ENCODE data around the gene ROR1. TPM values are rescaled to one million over a fixed set of nuclear protein-coding genes. Genes with fewer than 3 reads are reported as not detected.
A peak's percentile ranks its signal among the peaks of the same experiment; 100 is the strongest.

Gene ROR1
- total and polyA plus RNA-seq, 2 donors (not counting 1 experiment from before 2014, with no cell fraction given): 0.46 to 16.0 TPM

DNA sequence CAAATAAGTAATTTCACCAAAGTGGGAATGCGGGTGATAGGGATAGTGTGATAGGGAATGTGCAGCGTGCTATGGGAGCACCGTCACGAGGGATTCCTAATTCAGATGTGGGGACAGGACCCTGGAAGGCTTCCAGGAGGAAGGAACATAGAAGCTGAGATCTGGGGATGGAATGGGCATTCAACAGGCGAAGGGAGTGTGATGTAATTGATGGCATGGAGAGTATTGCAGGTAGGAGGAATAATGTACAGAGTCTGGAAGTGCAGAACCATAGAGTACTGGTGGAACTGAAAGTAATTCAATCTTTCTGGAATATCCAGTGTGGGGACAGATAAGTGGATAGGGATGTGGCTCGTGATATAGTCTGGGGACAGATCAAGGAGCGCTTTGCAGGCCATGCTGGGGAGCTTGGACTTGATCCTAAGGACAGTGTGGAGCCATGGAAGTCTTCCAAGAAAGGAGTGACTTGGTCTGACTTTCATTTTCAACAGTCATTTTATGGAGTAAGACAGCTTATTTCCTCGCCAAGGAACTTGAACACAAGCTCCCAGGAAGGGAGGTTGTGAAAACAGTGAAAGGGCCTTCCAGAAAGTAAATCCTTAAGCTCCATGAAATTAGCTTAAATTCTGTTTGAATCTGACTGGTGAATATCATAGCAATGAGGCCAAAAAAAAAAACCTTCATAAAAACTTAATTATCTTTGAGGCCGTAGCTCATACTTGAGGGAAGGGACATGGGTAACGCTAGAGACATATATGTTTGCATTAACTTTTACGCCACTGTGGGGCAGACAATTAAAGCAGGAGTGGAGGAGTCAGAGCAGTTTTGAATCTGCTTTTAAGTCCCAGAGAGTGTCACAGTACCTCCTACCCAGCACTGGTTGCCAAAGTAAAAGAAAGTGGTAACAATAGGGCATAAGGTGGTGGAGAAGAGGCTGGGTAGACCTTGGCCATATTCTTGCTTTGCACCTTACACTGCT lies 55.8 kb downstream of the ROR1 start:
- Histone ChIP-seq H3K27me3 (replicated peaks in 1 of 4; ENCODE audit: control extremely low read depth in 1 of 4, control insufficient read depth in 3 of 4, insufficient read depth in 4 of 4, low read length in 3 of 4) (no peaks in the 10 kb centered on the region), H4K20me1 (ENCODE audit: control insufficient read depth, insufficient read depth, low read length, poor library complexity, severe bottlenecking) (no peaks in the 10 kb centered on the region), H3K79me2 (ENCODE audit: control insufficient read depth, insufficient read depth, low read length) (peaks cover 6% of the 10 kb centered on the region), H3K4me3 (ENCODE audit: control extremely low read depth in 1 of 5, extremely low read depth in 1 of 5, insufficient read depth in 1 of 5, low read depth in 2 of 5, low read length in 4 of 5) (no peak overlapping the region), H3K4me1 (ENCODE audit: control insufficient read depth in 2 of 2, insufficient read depth in 2 of 2, low read length in 2 of 2) (peaks cover 35 to 43% of the 10 kb centered on the region in 2 donors), H3K36me3 (replicated peaks in 1 of 2; ENCODE audit: control extremely low read depth in 1 of 2, control insufficient read depth in 1 of 2, extremely low read depth in 1 of 2, insufficient read depth in 2 of 2, low read length in 1 of 2) (no peaks in the 10 kb centered on the region), H3K9ac (ENCODE audit: low read length) (no peak overlapping the region), H3K27ac (ENCODE audit: low read length in 2 of 2) (no peak overlapping the region), H2AFZ (ENCODE audit: insufficient read depth, low read depth, low read length, poor library complexity, severe bottlenecking) (no peak overlapping the region), H3K9me3 (ENCODE audit: control extremely low read depth in 1 of 3, control insufficient read depth in 2 of 3, insufficient read depth in 1 of 3, low read length in 2 of 3) (no peaks in the 10 kb centered on the region), H3K4me2 (replicated peaks; ENCODE audit: low read depth, low read length, poor library complexity, severe bottlenecking) (peak overlapping the region; percentile 6)
- ChIA-PET POLR2A (interaction anchor here (1.5 to 1.8 kb wide), 2 partner anchors 61 to 64 kb away, joined by 4 to 5 read pairs; no protein-coding TSS in a partner anchor), CTCF (interaction anchor here (0.8 to 1.6 kb wide), 3 partner anchors 9 to 86 kb away, joined by 3 to 5 read pairs (median 4); no protein-coding TSS in a partner anchor)
- TF ChIP-seq, protein P1, sequence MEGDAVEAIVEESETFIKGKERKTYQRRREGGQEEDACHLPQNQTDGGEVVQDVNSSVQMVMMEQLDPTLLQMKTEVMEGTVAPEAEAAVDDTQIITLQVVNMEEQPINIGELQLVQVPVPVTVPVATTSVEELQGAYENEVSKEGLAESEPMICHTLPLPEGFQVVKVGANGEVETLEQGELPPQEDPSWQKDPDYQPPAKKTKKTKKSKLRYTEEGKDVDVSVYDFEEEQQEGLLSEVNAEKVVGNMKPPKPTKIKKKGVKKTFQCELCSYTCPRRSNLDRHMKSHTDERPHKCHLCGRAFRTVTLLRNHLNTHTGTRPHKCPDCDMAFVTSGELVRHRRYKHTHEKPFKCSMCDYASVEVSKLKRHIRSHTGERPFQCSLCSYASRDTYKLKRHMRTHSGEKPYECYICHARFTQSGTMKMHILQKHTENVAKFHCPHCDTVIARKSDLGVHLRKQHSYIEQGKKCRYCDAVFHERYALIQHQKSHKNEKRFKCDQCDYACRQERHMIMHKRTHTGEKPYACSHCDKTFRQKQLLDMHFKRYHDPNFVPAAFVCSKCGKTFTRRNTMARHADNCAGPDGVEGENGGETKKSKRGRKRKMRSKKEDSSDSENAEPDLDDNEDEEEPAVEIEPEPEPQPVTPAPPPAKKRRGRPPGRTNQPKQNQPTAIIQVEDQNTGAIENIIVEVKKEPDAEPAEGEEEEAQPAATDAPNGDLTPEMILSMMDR (IDR thresholded peaks at IDR 0.05): no peak
- no peak for TF ChIP-seq EZH2 (IDR thresholded peaks at IDR 0.05; ENCODE audit: borderline replicate concordance, insufficient read depth, low read depth, low read length, poor library complexity, severe bottlenecking)
- Mint-ChIP-seq H3K27me3 (peaks cover 4% of the 10 kb centered on the region), H3K27ac (peak overlapping the region; percentile 42), H3K4me3 (no peak overlapping the region), H3K9me3 (ENCODE audit: insufficient read depth) (peaks cover 6% of the 10 kb centered on the region), H3K4me1 (peaks cover 51% of the 10 kb centered on the region)
- no peak for ATAC-seq (ENCODE audit: low read depth)
- WGBS (ENCODE audit: insufficient coverage): 92% methylated on average over 8 of the region's 11 CpGs
- intact Hi-C loops (cut with micrococcal nuclease): loop anchor here (2.0 to 5.0 kb wide), 2 partner anchors 55 to 88 kb away; partner anchors contain the start of gene ROR1
- no peak for DNase-seq

GRCh38 chr1:63831409-63831808 lies 57.6 kb downstream of the ROR1 start:
- TF ChIP-seq, protein P1 (IDR thresholded peaks at IDR 0.05): no peak
- TF ChIP-seq EZH2 (IDR thresholded peaks at IDR 0.05; ENCODE audit: borderline replicate concordance, insufficient read depth, low read depth, low read length, poor library complexity, severe bottlenecking): no peak
- Mint-ChIP-seq H3K4me3 (no peak overlapping the region), H3K27ac (peak overlapping the region; percentile 7), H3K9me3 (ENCODE audit: insufficient read depth) (peaks cover 2% of the 10 kb centered on the region), H3K4me1 (peaks cover 61% of the 10 kb centered on the region), H3K27me3 (no peaks in the 10 kb centered on the region)
- Histone ChIP-seq H3K4me2 (replicated peaks; ENCODE audit: low read depth, low read length, poor library complexity, severe bottlenecking) (no peak overlapping the region), H3K9me3 (ENCODE audit: control extremely low read depth in 1 of 3, control insufficient read depth in 2 of 3, insufficient read depth in 1 of 3, low read length in 2 of 3) (no peaks in the 10 kb centered on the region), H3K36me3 (replicated peaks in 1 of 2; ENCODE audit: control extremely low read depth in 1 of 2, control insufficient read depth in 1 of 2, extremely low read depth in 1 of 2, insufficient read depth in 2 of 2, low read length in 1 of 2) (no peaks in the 10 kb centered on the region), H3K9ac (ENCODE audit: low read length) (no peak overlapping the region), H3K79me2 (ENCODE audit: control insufficient read depth, insufficient read depth, low read length) (peaks cover 2% of the 10 kb centered on the region), H3K27ac (ENCODE audit: low read length in 2 of 2) (no peak overlapping the region), H2AFZ (ENCODE audit: insufficient read depth, low read depth, low read length, poor library complexity, severe bottlenecking) (no peak overlapping the region), H3K27me3 (replicated peaks in 1 of 4; ENCODE audit: control extremely low read depth in 1 of 4, control insufficient read depth in 3 of 4, insufficient read depth in 4 of 4, low read length in 3 of 4) (no peaks in the 10 kb centered on the region), H4K20me1 (ENCODE audit: control insufficient read depth, insufficient read depth, low read length, poor library complexity, severe bottlenecking) (no peaks in the 10 kb centered on the region), H3K4me3 (ENCODE audit: control extremely low read depth in 1 of 5, extremely low read depth in 1 of 5, insufficient read depth in 1 of 5, low read depth in 2 of 5, low read length in 4 of 5) (no peak overlapping the region), H3K4me1 (ENCODE audit: control insufficient read depth in 2 of 2, insufficient read depth in 2 of 2, low read length in 2 of 2) (peaks cover 39 to 43% of the 10 kb centered on the region in 2 donors)
- ATAC-seq (ENCODE audit: low read depth) (no peak), DNase-seq (no peak)
- WGBS (ENCODE audit: insufficient coverage): 78% methylated on average over 1 of the region's 1 CpG
- intact Hi-C loops (cut with micrococcal nuclease): no loop called here
- CTCF ChIA-PET: interaction anchor here (1.0 kb wide), 1 partner anchor 139 kb away, joined by 3 read pairs; no protein-coding TSS in a partner anchor
- POLR2A ChIA-PET: no interaction called here
